ENCODE measurements around the gene DGKG. TPM values are rescaled to one million over a fixed set of nuclear protein-coding genes. Genes with fewer than 3 reads are reported as not detected.

Gene DGKG
- total and polyA plus RNA-seq, 7 donors, result 0.60 to 30.7 (median 6.1) TPM

GRCh38 chr3:186375443-186375842 is 13.4 kb upstream of the DGKG start:
- Histone ChIP-seq H3K9me3 (no peaks in the 10 kb centered on the region), H3K36me3 (no peaks in the 10 kb centered on the region), H3K4me1 (no peaks in the 10 kb centered on the region), H3K27ac (peak overlapping the region in 1 of 4 donors; percentile 30), H3K4me3 (no peak overlapping the region), H3K27me3 (no peaks in the 10 kb centered on the region)
- 56 to 63% methylated on average over 2 of the region's 2 CpGs for WGBS, 2 donors
- no peak for TF ChIP-seq POLR2A (IDR thresholded peaks at IDR 0.05)
- no peak for TF ChIP-seq POLR2AphosphoS5 (IDR thresholded peaks at IDR 0.05)
- no peak for TF ChIP-seq EP300 (IDR thresholded peaks at IDR 0.05)
- TF ChIP-seq CTCF (IDR thresholded peaks at IDR 0.05), result no peak
- intact Hi-C loops (cut with DNase I), result no loop called here
- DNase-seq, result no peak

- no peaks in the 10 kb centered on the region for H3K36me3 ChIP-seq
- no peak overlapping the region for H3K4me3 ChIP-seq
- H3K4me1 ChIP-seq, result no peaks in the 10 kb centered on the region
- no peak for TF ChIP-seq POLR2AphosphoS5 (IDR thresholded peaks at IDR 0.05)
- no peak for TF ChIP-seq POLR2A (IDR thresholded peaks at IDR 0.05)
- TF ChIP-seq EP300 (IDR thresholded peaks at IDR 0.05), result no peak
- TF ChIP-seq CTCF (IDR thresholded peaks at IDR 0.05), result no peak
- H3K27ac ChIP-seq, result no peak overlapping the region
- no peak for DNase-seq
- 51 to 74% methylated on average over 4 of the region's 4 CpGs for WGBS, 2 donors
- H3K9me3 ChIP-seq, result no peaks in the 10 kb centered on the region
- H3K27me3 ChIP-seq, result no peaks in the 10 kb centered on the region
- intact Hi-C loops (cut with DNase I), result no loop called here
Measured at GRCh38 chr3:186374376-186374775, 12.3 kb upstream of the DGKG start.

GRCh38 chr3:186369217-186369616 is 7.2 kb upstream of the DGKG start:
- no peaks in the 10 kb centered on the region for H3K27me3 ChIP-seq
- H3K9me3 ChIP-seq, result no peaks in the 10 kb centered on the region
- TF ChIP-seq POLR2A (IDR thresholded peaks at IDR 0.05) (no peak), EP300 (IDR thresholded peaks at IDR 0.05) (no peak), POLR2AphosphoS5 (IDR thresholded peaks at IDR 0.05) (no peak), CTCF (IDR thresholded peaks at IDR 0.05) (no peak)
- WGBS, 2 donors, result 15 to 54% methylated on average over 3 of the region's 3 CpGs
- intact Hi-C loops (cut with DNase I), result loop anchor here (10.0 kb wide), 1 partner anchor 104 kb away; no protein-coding TSS in a partner anchor
- no peak for DNase-seq
- H3K36me3 ChIP-seq, result no peaks in the 10 kb centered on the region
- H3K4me1 ChIP-seq, result peaks cover 0 to 20% (median 11%) of the 10 kb centered on the region in 4 donors
- H3K4me3 ChIP-seq, result no peak overlapping the region
- peak overlapping the region in 1 of 4 donors; percentile 84 for H3K27ac ChIP-seq

GRCh38 chr3:186368717-186369116 is 6.7 kb upstream of the DGKG start:
- no peaks in the 10 kb centered on the region for H3K27me3 ChIP-seq
- H3K36me3 ChIP-seq, result no peaks in the 10 kb centered on the region
- no peaks in the 10 kb centered on the region for H3K9me3 ChIP-seq
- TF ChIP-seq EP300 (IDR thresholded peaks at IDR 0.05), result no peak
- no peak for TF ChIP-seq CTCF (IDR thresholded peaks at IDR 0.05)
- TF ChIP-seq POLR2A (IDR thresholded peaks at IDR 0.05), result no peak
- no peak for TF ChIP-seq POLR2AphosphoS5 (IDR thresholded peaks at IDR 0.05)
- 46 to 58% methylated on average over 4 of the region's 4 CpGs for WGBS, 2 donors
- intact Hi-C loops (cut with DNase I), result loop anchor here (10.0 kb wide), 1 partner anchor 104 kb away; no protein-coding TSS in a partner anchor
- H3K4me3 ChIP-seq, result no peak overlapping the region
- H3K27ac ChIP-seq, result peak overlapping the region in 1 of 4 donors; percentile 84
- DNase-seq, result no peak
- peaks cover 0 to 20% (median 11%) of the 10 kb centered on the region in 4 donors for H3K4me1 ChIP-seq

- intact Hi-C loops (cut with DNase I), result loop anchor here (10.0 kb wide), 1 partner anchor 103 kb away; no protein-coding TSS in a partner anchor
- H3K27ac ChIP-seq, result peak overlapping the region in 1 of 4 donors; percentile 84
Measured at GRCh38 chr3:186368176-186368575, 6.1 kb upstream of the DGKG start.

More at GRCh38 chr3:186368176-186368575, 6.1 kb upstream of the DGKG start:
- no peak for DNase-seq
- 54 to 69% methylated on average over 3 of the region's 3 CpGs for WGBS, 2 donors
- TF ChIP-seq CTCF (IDR thresholded peaks at IDR 0.05), result no peak
- TF ChIP-seq EP300 (IDR thresholded peaks at IDR 0.05), result no peak
- TF ChIP-seq POLR2AphosphoS5 (IDR thresholded peaks at IDR 0.05), result no peak
- TF ChIP-seq POLR2A (IDR thresholded peaks at IDR 0.05), result no peak
- H3K4me1 ChIP-seq, result peaks cover 0 to 20% (median 11%) of the 10 kb centered on the region in 4 donors
- no peak overlapping the region for H3K4me3 ChIP-seq
- H3K27me3 ChIP-seq, result no peaks in the 10 kb centered on the region
- H3K36me3 ChIP-seq, result no peaks in the 10 kb centered on the region
- no peaks in the 10 kb centered on the region for H3K9me3 ChIP-seq
